IMR-90 (cell line): ENCODE results near the gene KBTBD7. TPM values are rescaled to one million over a fixed set of nuclear protein-coding genes. Genes with fewer than 3 reads are reported as not detected.

Experiments used
- BHLHE40 ChIP-seq: fragments of 150-350 bp; IDR thresholded peaks from 2 replicates; pipeline ENCODE4 v1.6.1; 2016; ENCODE audit warnings: mild to moderate bottlenecking, low read depth, low read length
- MAZ ChIP-seq: IDR thresholded peaks from 2 replicates; pipeline ENCODE4 v1.6.1; 2012; ENCODE audit warnings: low read depth, mild to moderate bottlenecking, low read length, improper control_type of control experiment, moderate library complexity, borderline replicate concordance
- RAD21 ChIP-seq: IDR thresholded peaks from 2 replicates; pipeline ENCODE4 v1.6.1; 2012; ENCODE audit warnings: low read length, improper control_type of control experiment
- polyA plus RNA-seq, 3 experiments: library from polyadenylated mRNA; depleted of rRNA; stranded (reverse); fragments of >200 nt; gene quantifications; 2 replicates each; pipeline ENCODE4 v1.2.3, GENCODE V29; 2012; ENCODE audit warnings: low replicate concordance in 1 of 3
- total RNA-seq: library from RNA; depleted of rRNA; stranded (reverse); fragments of >200 nt; gene quantifications from 2 replicates; pipeline ENCODE4 v1.2.3, GENCODE V29; 2012
- TF ChIP-seq, protein P1 (sequence below): fragments of 150-350 bp; IDR thresholded peaks from 2 replicates; pipeline ENCODE4 v1.6.1; 2017; ENCODE audit warnings: mild to moderate bottlenecking, antibody characterized with exemption, low read length, low read depth
- TF ChIP-seq, protein P2 (sequence below): fragments of 150-350 bp; IDR thresholded peaks from 2 replicates; pipeline ENCODE4 v1.6.1; 2016; ENCODE audit warnings: low read depth, mild to moderate bottlenecking, low read length, moderate library complexity, borderline replicate concordance

KBTBD7 gene
- total and polyA plus RNA-seq, 2 of the 4 experiments (the other 2 are of a cell fraction), result 2.1 to 7.9 TPM

DNA sequence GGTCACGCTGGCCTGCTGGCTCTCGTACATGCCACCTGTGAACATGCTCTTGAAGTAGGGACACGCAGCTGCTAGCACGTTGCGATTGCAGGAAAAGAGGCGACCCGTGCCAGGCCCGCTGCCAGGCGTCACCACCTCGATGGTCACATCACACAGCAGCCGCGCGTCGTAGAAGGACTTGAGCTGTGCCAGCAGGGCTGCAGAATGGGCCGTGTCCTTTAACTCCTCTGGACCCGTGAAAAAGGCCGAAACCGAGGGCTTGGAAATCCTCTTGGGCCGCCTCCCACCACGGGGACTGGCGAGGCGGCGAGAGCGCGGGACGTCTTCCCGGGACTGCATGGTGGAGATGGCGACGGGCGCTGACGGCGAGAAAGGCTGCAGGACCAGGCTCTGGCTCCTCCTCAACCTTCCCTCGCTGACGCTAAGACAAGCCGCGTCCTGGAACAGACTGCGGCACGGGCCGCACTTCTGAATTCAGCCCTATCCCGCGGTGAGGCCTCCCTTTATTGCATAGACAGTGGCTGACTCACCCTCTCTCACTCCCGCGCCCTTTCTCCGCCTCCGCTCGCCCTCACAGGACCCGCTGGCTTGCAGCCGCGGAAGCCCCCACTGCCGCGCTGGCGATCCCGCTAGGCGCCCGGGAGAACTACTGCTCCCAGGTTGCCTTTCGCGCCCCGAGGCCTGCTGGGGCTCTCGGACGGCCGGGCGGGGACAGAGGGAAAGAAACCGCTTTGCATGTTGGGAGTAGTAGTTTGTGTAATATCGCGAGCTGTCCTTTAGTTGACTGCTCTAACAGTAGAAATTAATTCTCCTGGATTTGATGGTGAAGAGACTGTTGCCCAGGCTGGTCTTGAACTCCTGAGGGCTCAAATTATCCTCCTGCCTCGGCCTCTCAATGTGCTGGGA is at the start of gene KBTBD7 (continued):
- TF ChIP-seq MAZ, result peak; percentile 98
- TF ChIP-seq, protein P1, sequence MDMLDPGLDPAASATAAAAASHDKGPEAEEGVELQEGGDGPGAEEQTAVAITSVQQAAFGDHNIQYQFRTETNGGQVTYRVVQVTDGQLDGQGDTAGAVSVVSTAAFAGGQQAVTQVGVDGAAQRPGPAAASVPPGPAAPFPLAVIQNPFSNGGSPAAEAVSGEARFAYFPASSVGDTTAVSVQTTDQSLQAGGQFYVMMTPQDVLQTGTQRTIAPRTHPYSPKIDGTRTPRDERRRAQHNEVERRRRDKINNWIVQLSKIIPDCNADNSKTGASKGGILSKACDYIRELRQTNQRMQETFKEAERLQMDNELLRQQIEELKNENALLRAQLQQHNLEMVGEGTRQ, result peak; percentile 5; the same call in 1 of the 2 replicates
- TF ChIP-seq BHLHE40, result peak; percentile 99
- peak; percentile 29; the same call in 1 of the 2 replicates for TF ChIP-seq RAD21
- TF ChIP-seq, protein P2, sequence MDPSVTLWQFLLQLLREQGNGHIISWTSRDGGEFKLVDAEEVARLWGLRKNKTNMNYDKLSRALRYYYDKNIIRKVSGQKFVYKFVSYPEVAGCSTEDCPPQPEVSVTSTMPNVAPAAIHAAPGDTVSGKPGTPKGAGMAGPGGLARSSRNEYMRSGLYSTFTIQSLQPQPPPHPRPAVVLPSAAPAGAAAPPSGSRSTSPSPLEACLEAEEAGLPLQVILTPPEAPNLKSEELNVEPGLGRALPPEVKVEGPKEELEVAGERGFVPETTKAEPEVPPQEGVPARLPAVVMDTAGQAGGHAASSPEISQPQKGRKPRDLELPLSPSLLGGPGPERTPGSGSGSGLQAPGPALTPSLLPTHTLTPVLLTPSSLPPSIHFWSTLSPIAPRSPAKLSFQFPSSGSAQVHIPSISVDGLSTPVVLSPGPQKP, result no peak
